Breast epithelium (tissue), 3 donors: ENCODE data around the gene ERN2.

Source experiments
- POLR2AphosphoS5 ChIP-seq, 3 donors: sonication (generic); formaldehyde crosslinking; IDR thresholded peaks; one replicate each; pipeline ENCODE4 v1.6.1; 2017; ENCODE audit warnings: antibody characterized with exemption in 3 of 3
- TF ChIP-seq, protein P1 (sequence below), 3 donors: fragments of 450-650 bp; IDR thresholded peaks; one replicate each; pipeline ENCODE4 v1.5.1; 2016 to 2017; ENCODE audit warnings: antibody characterized with exemption in 3 of 3, mild to moderate bottlenecking in 3 of 3, moderate library complexity in 3 of 3

DNA sequence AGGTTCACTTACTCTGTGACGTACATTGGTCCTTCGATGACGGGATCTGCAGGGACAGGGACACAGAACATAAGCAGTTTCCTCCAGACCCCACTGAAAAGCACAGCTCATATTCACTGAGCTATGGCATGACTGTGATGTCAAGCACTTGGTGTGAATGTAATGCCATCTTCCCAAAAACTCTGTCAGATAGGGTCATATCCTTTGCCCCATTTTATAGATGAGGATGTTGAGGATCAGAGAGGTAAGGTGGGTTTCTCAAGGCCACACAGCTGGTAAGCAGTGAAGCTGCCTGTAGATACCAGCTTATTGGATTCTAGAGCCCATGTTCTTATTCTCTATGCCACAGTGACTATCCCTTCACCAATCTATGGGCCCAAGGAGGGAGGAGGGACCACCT, 2.5 kb downstream of the ERN2 start:
- TF ChIP-seq, protein P1, sequence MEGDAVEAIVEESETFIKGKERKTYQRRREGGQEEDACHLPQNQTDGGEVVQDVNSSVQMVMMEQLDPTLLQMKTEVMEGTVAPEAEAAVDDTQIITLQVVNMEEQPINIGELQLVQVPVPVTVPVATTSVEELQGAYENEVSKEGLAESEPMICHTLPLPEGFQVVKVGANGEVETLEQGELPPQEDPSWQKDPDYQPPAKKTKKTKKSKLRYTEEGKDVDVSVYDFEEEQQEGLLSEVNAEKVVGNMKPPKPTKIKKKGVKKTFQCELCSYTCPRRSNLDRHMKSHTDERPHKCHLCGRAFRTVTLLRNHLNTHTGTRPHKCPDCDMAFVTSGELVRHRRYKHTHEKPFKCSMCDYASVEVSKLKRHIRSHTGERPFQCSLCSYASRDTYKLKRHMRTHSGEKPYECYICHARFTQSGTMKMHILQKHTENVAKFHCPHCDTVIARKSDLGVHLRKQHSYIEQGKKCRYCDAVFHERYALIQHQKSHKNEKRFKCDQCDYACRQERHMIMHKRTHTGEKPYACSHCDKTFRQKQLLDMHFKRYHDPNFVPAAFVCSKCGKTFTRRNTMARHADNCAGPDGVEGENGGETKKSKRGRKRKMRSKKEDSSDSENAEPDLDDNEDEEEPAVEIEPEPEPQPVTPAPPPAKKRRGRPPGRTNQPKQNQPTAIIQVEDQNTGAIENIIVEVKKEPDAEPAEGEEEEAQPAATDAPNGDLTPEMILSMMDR (IDR thresholded peaks at IDR 0.05) = no peak
- no peak for TF ChIP-seq POLR2AphosphoS5 (IDR thresholded peaks at IDR 0.05)
